AG04449 (cell line): ENCODE results near the gene RIN1.

Experiments
- CTCF ChIA-PET: fragments of 350-600 bp; formaldehyde crosslinking; extraction: SDS; loops from one replicate; lab custom pipeline; 2021; ENCODE audit warnings: antibody characterized with exemption; lab: Yijun Ruan, JAX
- POLR2A ChIA-PET: fragments of 400-600, 350-600 bp; formaldehyde crosslinking; extraction: SDS; loops from one replicate; lab custom pipeline; 2020; ENCODE audit warnings: antibody characterized with exemption, inconsistent platforms; lab: Yijun Ruan, JAX
- DNase-seq: peaks from one replicate; pipeline ENCODE4 v3.0.0-alpha.2; 2010; ENCODE audit warnings: low read depth, low spot score
- H3K4me3 ChIP-seq: 2 replicates; pipeline ENCODE4 v1.5.1; 2011; ENCODE audit warnings: low read depth, mild to moderate bottlenecking, control low read depth, low read length
- TF ChIP-seq, protein P1 (sequence below): IDR thresholded peaks from one replicate; pipeline ENCODE4 v1.5.1; 2011; ENCODE audit warnings: mild to moderate bottlenecking, moderate library complexity, low read length, control low read depth, inconsistent platforms; ENCODE audit not compliant: insufficient read depth; ENCODE audit errors: missing control alignments

RIN1 gene

DNA sequence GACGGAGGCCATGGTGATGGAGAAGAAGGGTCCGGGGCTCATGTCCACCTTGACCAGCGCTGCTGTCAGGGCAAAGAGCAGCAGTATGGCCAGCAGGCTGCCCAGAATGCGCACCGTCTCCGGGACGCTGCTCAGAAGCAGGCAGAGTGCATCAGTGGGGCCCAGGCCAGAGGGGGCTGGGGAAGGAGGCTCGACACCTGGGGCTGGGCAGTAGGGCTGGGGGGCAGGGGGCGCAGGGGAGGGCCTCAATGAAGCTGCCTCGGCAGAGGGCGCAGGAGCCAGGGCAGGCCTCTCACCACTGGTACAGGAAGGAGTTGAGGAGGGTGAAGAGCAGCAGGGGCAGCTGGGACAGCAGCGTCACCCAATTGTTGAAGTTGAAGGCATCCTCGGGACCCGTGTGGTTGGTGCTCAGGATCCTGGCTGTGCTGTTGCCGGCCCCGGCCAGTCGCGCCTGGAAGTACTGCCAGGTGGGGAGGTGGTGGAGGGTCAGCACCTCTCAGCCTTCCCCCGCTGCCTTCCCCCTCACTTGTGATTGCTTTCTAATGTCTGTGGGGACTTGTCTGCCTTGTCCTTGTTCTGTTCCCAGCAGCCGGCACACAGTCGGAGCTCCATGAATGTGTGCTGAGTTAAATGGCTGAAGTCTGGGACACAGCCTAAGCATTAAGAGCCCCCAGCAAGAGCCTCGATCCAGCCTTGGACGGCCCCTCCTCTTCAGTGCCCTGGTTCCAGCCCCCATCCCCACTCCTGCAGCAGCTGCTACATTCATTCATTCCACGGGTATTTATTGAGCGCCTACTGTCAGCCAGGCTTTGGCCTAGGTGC, 33.0 kb upstream of the RIN1 start:
- no peak overlapping the region for H3K4me3 ChIP-seq
- CTCF ChIA-PET = interaction anchor here (1.2 to 10.1 kb wide), 5 partner anchors 18 to 58 kb away, joined by 3 to 197 read pairs (median 7); no protein-coding TSS in a partner anchor
- POLR2A ChIA-PET = interaction anchor here (0.7 to 1.3 kb wide), 3 partner anchors 56 to 360 kb away, joined by 3 to 5 read pairs (median 3); no protein-coding TSS in a partner anchor
- TF ChIP-seq, protein P1, sequence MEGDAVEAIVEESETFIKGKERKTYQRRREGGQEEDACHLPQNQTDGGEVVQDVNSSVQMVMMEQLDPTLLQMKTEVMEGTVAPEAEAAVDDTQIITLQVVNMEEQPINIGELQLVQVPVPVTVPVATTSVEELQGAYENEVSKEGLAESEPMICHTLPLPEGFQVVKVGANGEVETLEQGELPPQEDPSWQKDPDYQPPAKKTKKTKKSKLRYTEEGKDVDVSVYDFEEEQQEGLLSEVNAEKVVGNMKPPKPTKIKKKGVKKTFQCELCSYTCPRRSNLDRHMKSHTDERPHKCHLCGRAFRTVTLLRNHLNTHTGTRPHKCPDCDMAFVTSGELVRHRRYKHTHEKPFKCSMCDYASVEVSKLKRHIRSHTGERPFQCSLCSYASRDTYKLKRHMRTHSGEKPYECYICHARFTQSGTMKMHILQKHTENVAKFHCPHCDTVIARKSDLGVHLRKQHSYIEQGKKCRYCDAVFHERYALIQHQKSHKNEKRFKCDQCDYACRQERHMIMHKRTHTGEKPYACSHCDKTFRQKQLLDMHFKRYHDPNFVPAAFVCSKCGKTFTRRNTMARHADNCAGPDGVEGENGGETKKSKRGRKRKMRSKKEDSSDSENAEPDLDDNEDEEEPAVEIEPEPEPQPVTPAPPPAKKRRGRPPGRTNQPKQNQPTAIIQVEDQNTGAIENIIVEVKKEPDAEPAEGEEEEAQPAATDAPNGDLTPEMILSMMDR = no peak
- DNase-seq = no peak

DNA sequence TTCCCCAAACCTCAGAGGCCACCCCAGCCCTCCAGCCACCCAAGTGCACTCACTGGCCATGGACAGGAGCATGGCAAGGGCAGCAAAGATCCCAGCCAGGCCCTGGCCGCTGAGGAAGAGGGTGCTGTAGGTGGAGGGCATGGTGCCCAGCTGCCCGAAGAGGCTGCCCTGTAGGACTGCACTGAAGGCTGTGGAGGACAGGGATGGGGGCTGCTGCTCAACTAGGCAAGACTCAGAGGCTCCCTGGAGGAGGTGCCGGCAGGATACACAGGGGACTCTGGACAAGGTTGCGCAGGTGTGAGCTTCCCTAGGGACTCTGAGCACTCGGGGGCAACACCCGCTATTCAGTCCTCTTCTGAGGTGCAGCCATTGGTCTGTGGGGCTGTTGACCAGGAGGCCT, 32.2 kb upstream of the RIN1 start:
- H3K4me3 ChIP-seq = no peak overlapping the region
- POLR2A ChIA-PET = no interaction called here
- CTCF ChIA-PET = interaction anchor here (0.9 to 10.1 kb wide), 4 partner anchors 9 to 21 kb away, joined by 3 to 197 read pairs (median 22); no protein-coding TSS in a partner anchor
- DNase-seq = no peak
- TF ChIP-seq, protein P1 = no peak

DNA sequence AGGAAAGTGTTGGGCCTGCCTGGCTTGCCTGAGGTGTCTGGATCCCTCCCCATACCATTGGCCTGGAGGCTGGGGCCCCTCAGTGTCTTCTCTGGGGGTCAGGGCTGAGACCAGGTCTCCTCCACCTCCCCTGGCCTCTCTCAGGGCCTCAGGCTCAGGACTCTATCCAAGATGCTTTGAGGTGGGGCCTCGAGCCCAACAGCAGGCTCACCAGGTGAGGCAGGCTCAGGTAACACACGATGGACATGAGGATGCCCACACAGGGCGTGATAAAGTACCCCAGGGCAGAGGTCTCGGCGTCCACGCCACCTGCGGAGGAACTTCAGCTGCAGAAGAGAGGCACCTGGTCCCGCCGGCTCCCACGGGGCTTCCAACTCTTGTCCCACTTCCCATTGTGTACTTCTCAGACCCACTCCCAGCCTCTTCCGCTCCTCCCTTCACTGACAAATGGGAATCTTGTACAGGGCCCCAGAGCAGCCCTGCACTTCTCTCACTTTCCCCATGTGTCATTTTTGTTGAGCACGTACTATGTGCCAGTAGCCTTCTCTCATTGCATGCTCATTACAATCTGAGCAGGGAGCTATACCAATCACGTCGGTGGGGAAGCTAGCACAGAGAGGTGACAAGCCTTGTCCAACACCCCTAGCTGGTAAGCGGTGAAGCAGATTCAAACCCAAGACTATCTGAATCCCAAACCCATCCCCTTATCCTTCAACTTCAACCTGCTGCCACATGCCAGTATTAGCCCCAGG, 31.5 kb upstream of the RIN1 start:
- ChIA-PET CTCF (interaction anchor here (0.9 to 3.8 kb wide), 4 partner anchors 10 to 57 kb away, joined by 3 to 35 read pairs (median 10); no protein-coding TSS in a partner anchor), POLR2A (no interaction called here)
- TF ChIP-seq, protein P1 = no peak
- no peak overlapping the region for H3K4me3 ChIP-seq
- DNase-seq = no peak

DNA sequence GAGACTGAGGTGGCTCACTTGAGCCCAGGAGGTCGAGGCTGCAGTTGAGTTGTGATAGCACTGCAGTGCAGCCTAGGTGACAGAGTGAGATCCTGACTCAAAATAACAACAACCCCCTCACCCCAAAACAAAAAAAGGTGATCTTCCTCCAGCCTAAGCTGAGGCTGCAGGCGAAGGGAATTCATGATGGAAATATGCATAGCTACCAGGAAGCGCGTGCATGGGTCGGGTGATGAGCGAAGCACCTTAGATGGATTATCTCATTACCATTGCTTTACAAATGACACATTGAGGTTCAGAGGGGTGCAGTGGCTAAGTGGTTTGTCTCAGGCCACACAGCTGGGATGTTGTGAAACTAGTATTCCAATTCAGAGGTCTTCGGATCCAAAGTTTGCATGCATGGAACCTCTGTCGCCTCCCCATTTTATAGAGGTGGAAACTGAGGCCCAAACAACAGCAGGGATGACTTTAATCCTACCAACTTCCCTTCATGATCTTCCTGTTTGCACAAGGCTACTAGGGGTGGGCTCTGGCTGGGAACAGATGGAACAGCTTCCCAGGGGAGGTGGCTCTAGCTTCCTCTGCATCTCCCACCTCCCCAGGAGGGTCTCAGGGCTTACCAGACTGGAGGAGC, 30.7 kb upstream of the RIN1 start:
- no peak for DNase-seq
- POLR2A ChIA-PET = no interaction called here
- H3K4me3 ChIP-seq = no peak overlapping the region
- CTCF ChIA-PET = interaction anchor here (1.2 to 3.8 kb wide), 4 partner anchors 18 to 56 kb away, joined by 3 to 35 read pairs (median 10); no protein-coding TSS in a partner anchor
- TF ChIP-seq, protein P1 = no peak

DNA sequence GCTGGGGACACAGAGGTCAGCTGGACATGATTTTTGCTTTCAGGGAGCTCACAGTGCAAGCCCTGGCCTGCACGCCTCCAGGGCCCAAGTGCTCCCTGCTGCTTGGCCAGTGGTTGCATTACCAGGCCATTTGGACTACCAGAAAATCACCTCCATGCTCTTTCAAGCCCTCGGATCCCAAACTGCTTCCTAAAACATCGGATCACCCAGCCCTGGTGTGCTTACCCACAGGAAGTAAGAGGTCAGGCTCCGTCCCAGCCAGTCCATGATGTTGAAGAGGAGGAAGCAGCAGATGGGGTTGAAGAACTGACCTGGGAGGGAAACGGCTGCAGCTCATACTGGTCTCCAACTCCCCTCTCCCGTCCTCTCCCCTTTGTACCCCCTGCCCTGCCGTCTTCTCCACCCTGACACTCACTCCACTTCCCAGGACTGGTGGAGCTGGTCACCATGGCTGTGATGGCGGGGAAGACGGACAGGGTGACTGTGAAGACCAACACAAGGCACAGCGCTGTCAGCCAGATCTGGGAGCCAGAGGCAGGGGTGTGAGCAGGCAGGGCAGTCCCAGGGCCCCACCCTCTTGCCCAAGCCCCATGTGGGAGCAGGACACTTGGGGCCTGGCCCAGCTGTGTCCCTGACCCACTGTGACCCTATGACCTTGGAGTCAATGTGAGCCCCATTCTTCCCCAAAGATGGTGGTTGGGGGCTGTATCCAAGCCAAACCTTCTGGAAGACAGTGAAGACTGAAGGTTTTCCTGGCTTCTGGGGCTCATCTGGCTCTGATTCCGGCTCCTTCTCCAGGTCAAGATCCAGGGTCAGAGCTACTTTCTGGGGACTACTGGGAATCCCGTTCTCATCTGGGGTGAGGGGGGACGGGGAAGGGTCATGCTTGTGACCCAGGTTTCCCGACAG, 29.7 kb upstream of the RIN1 start:
- CTCF ChIA-PET = interaction anchor here (1.2 to 3.8 kb wide), 7 partner anchors 12 to 55 kb away, joined by 3 to 35 read pairs (median 6); partner anchors contain the start of gene B4GAT1
- no peak for DNase-seq
- TF ChIP-seq, protein P1 = no peak

More for the DNA sequence above, 29.7 kb upstream of the RIN1 start:
- POLR2A ChIA-PET = no interaction called here
- no peak overlapping the region for H3K4me3 ChIP-seq
